GM19468 (cell line): ENCODE results near the gene FOXD3.

Experiments
- ATAC-seq: cut with Tn5 transposase; IDR thresholded peaks from one replicate; pipeline ENCODE4 v1.9.1; 2021; ENCODE audit warnings: mild to moderate bottlenecking, moderate library complexity, moderate number of reproducible peaks; ENCODE audit not compliant: unreplicated experiment; ENCODE audit errors: extremely low read depth

Gene FOXD3

GRCh38 chr1:63322114-63322943, at the start of gene FOXD3:
TSS of gene FOXD3 (plus strand) at chr1:63322567. CDS start at chr1:63323059, 492 bp downstream.
- ATAC-seq: no peak

- ATAC-seq: no peak
Measured at GRCh38 chr1:63272811-63273210, 49.6 kb upstream of the FOXD3 start.

GRCh38 chr1:63274371-63274770, 48.0 kb upstream of the FOXD3 start:
- ATAC-seq: no peak

- ATAC-seq: no peak
Measured at GRCh38 chr1:63274979-63275378, 47.4 kb upstream of the FOXD3 start.

DNA sequence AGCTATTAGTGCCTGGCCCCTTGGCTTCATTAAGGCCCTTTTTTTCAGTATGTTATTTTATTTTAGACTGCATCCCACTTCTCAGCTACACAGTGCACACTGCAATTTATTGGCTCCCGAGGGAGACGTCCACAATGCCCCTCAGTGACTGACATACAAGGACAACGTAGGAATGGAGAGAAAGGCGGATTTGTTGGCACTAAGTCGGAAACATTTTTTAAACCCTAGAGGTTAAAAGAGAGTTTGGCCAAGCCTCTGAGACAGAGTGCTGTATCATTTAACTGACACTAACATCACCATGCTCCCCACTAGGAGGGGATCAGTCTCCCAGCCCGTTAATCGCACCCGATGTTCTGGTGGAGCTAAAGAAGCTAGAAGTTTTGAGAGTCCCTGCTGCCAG, 45.7 kb upstream of the FOXD3 start:
- no peak for ATAC-seq

DNA sequence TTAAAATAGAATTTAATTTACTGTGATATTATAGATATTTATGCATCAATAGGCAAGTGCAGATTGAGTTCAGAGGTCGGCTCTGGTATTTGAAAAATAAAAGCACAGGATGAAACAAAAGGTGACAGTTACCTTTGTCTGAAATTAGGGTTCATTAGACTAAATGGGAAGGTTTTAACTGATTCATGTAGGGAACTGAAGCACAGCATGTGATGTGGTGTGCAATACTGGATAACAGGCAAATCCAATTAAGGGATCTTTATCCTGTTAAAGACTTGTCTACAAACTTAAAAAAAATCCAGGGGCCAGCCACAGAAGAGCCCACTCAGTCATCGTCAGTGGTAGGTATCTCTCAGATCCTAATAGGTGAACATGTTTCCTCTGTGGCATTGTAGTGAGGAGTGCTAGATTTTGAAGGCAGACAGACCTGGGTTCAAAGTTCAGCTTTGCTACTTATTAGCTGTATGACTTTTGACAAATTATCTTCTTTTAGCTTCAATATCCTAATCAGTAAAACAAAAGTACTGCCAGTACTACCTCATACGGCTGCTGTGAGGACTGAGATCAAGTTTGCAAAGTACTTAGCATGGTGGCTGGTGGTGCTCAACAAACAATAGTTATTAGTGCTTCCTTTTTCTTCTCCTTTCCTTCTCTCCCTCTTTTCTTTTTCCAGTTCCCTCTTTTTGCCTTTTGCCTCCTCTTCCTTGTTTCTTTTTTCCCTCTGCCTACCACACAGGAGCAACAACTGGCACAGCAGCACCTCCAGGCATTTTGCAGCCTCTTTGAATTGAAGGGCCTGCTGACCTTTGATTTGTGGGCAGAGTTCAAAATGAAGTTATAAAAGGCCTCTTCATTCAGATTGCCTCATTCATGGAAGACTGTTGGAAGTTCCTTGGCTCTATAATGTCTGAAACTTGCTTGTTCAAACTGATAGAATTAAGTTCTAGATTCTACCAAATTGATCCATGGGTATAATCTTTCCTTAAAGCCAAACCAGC, 44.9 kb upstream of the FOXD3 start:
- ATAC-seq: no peak

DNA sequence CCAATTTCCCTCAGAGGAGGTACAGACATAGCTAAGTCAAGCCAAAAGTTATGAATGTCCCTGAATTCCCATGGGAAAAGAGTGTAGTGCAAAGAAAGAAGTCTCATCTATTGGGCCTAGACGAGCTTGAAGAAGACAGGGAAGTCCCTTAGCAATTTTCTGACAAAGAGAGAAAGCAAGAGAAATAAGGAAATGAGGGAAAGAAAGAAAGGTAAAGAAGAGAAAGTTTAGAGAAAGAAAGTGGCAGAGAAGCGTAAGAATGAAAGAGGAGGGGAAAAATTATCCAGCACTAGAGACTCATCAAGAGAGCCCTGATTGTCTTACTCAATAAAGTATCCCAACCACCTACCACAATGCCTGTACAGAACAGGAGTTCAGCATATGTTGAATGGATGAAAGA, 40.6 kb upstream of the FOXD3 start:
- ATAC-seq: no peak

DNA sequence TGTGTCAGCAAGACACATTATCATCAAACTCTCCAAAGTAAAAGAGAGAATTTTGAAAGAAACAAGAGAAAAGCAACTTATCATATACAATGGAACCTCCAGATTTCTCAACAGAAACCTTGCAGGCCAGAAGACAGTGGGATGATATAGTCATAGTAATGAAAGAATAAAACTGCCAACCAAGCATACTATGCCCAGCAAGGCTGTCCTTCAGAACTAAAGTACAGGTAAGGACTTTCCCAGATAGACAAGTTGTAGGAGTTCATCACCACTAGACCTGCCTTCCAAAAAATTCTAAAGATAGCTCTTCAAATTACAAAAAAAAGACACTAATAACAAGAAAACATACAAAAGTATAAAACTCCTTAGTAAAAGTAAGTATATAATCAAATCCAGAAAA, 33.2 kb upstream of the FOXD3 start:
- ATAC-seq: no peak

DNA sequence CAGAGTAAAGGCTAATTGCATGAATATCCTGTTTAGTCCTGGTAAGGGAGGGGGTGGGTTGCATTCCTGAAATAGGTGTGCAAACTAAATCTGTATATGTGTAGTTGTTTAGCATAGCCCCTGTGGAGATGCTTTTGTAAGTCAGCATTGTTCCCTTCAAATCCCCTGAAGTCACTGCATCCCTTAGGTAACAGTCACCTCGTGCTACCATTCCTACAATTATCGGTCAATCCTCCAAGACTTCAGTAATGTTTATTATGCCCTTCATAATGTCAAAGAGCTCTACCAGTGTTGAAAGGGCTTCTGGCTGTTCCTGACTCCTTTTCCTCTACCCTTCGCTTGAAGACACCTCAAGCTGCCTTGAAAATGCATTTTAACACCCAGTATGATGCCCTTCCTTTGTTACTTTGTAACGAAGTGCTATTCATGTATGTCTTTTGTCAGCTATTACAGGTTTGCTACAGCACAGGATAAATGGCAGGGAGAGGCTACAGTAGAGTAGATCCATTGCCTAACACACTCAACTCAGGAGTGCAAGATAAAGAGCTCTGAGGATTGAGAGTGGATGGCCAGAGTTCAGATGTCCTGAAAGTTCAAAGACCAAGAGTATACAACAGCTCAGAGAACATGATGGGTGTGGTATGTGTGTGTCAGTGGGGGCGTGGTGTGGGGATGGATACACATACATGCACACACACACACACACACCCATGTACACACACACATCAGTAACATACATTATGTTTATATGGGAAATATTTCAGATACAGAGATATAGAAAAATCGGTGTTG, 27.4 kb upstream of the FOXD3 start:
- ATAC-seq: no peak

DNA sequence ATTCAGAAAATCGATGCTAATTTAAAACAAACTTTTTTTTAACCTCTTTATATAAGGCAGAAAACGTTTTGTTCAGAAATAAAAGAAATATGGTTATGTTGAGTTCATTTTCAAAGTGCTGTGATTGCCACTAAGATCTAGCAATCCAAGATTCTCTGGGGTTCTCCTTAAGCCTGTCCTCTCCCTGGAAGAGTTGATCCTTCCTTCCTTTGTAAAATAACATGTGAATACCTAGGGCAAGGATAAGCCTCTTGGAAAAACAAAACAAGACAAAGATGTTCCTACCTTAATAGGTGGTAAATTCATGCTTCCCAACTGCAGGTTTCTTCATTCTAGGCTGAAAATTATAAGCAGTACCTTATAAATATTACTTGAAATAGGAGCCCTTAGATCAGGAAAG, 18.0 kb upstream of the FOXD3 start:
- no peak for ATAC-seq

- ATAC-seq: no peak
Measured at GRCh38 chr1:63305043-63305442, 17.3 kb upstream of the FOXD3 start.

DNA sequence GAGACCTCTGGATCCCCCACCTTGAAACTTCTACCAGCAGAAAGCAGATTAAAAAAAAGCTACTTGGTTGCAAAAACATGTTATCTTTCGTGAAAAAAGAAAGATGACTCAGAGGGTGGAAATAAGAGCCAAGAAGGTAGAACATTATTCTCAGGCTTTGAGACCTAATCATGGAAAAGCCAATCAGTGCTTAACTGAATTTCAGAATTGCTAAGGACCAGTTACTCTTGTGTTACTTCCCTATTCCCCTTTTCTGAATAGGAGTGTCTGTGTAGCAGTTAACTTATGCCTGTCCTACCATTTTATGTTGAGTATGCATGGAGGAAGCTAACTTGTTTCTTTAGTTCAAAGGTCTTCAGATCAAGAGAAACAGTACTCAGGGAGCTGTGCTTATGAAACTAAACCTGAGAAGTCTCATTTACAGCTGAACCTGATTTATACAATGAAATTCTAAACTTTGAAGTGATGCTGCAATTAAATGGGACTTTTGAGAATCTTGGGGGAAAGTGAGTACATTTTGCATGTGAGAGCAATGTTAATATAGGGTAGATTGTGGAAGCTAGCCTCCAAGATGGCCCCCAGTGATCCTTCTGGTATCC, 15.1 kb upstream of the FOXD3 start:
- ATAC-seq: no peak

- no peak for ATAC-seq
Measured at GRCh38 chr1:63316598-63316983, 5.8 kb upstream of the FOXD3 start.

- no peak for ATAC-seq
Measured at GRCh38 chr1:63316984-63317816, 5.2 kb upstream of the FOXD3 start.

GRCh38 chr1:63317817-63318152, 4.6 kb upstream of the FOXD3 start:
- ATAC-seq: no peak

DNA sequence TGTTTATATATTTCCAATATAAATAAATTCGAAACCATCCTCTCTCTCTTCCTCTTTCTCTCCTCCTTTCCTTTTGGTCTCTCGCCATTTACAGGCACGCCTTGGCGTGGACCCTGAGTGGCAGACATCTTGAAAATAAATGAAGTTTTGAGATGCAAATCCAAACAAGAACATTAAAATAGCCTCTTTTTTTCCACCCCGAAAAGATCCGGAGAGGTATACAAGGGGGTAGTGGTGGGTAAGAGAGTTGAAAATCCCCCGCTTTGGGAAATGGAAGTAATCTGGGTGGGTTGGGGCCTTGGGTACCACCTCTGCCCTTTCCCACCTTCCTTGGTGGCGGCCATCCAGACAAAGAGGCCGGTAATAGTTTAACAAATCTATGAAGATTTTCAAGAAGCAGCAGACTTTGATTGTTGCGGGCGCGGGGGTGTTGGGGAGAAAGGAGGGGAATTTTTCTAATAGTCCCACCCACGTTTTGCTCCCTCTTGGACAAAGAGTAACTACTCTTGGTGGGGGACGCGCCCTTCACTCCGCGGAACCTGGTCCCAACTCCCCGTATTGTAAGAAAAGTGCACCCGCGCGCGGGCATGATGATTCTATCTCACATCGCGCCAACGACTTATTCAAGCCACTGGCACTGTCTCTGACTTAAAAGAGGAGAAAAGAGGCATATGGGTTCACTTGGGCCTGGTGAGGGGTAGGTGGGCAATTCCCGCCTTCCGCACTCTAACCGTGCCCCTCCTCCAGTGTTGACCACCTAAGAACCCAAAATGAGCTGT, 4.0 kb upstream of the FOXD3 start:
- no peak for ATAC-seq

DNA sequence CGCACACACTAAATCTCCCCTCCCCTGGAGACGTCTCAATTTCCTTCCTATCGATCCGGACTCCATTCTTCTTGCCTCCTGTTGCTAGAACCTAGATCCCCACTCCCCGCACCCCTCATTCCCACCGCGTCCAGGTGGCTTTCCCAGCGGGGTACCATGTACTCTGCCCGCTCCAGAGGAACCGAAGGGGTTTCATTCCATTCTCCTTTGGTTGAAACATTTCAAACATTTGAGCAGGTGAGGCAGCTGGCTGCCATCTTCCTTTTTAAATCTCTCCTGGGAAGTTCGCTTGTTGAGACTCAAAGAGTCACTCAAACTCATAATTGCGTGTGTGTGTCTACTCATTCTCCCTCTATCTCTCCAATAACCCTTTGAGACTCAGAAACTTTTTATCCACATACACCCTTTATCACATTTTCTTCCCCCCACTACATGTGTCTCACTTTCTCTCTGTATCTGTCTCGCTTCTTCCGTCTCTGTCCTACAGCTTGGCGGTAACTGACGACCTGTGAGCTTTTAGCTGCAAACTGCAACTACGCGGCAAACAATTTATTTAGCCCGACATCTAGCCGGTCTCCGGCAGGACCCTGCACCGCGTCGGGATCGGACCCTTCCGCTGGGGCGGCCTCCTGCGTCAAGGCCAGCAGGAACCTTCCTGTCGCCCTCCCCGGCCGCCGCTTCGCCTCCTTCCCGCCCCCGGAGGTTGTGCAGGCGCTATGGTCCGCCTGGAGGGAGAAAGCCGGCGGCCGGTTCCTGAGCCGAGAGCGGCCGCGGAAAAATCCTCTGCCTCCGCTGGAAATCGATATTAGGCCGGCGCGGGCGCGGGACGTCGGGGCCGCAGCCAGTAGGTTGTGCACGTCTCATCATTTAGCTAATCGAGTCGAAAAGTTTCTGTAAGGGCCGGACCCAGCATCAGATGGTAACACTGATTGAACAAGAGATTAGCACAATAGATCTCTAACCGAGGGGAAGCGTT, 3.0 kb upstream of the FOXD3 start:
- no peak for ATAC-seq
